ENCODE data around the gene C5orf34. TPM values are rescaled to one million over a fixed set of nuclear protein-coding genes. Genes with fewer than 3 reads are reported as not detected.
"Not testable (repeated sequence)": the region's sequence is repeated elsewhere in the genome, so short reads cannot be mapped to it uniquely, and the experiment has no call there.

The C5orf34 gene
- total RNA-seq, 4 donors from 2014 or later: 0.16 to 0.27 (median 0.20) TPM; not detected in 1

- in situ Hi-C loops (cut with MboI; ENCODE audit: low sequenced_read_pairs in 4 of 4): no loop called here
- Histone ChIP-seq H3K27ac (no peak overlapping the region), H3K4me1 (no peaks in the 10 kb centered on the region), H3K36me3 (peaks cover 0 to 8% of the 10 kb centered on the region in 2 donors), H3K27me3 (no peaks in the 10 kb centered on the region), H3K9me3 (no peaks in the 10 kb centered on the region), H3K4me3 (no peak overlapping the region)
- TF ChIP-seq POLR2A (IDR thresholded peaks at IDR 0.05): no peak
- TF ChIP-seq CTCF (IDR thresholded peaks at IDR 0.05 in 4 of 5, conservative IDR thresholded peaks at IDR 0.05 in 1 of 5): no peak
- ATAC-seq (no peak), DNase-seq (no peak)
- intact Hi-C loops (cut with DNase I; ENCODE audit: low total_unique reads): no loop called here
These were observed 58.4 kb downstream of the C5orf34 start for GRCh38 chr5:43456556-43456955.

- in situ Hi-C loops (cut with MboI; ENCODE audit: low sequenced_read_pairs in 4 of 4); H3K4me1 ChIP-seq; H3K27ac ChIP-seq; DNase-seq; H3K27me3 ChIP-seq; ATAC-seq; H3K4me3 ChIP-seq; intact Hi-C loops (cut with DNase I; ENCODE audit: low total_unique reads); H3K9me3 ChIP-seq: not testable (repeated sequence)
- H3K36me3 ChIP-seq: peaks cover 0 to 15% of the 10 kb centered on the region in 2 donors
These were observed 73.4 kb downstream of the C5orf34 start for GRCh38 chr5:43441575-43441974.

GRCh38 chr5:43437062-43437660 is 77.8 kb downstream of the C5orf34 start:
- Histone ChIP-seq H3K27me3 (no peaks in the 10 kb centered on the region), H3K4me3 (no peak overlapping the region), H3K4me1 (peaks cover 4% of the 10 kb centered on the region in 2 donors), H3K27ac (no peak overlapping the region), H3K9me3 (no peaks in the 10 kb centered on the region), H3K36me3 (no peaks in the 10 kb centered on the region)
- TF ChIP-seq POLR2A (IDR thresholded peaks at IDR 0.05): no peak
- TF ChIP-seq CTCF (IDR thresholded peaks at IDR 0.05 in 4 of 5, conservative IDR thresholded peaks at IDR 0.05 in 1 of 5): no peak
- in situ Hi-C loops (cut with MboI; ENCODE audit: low sequenced_read_pairs in 4 of 4): no loop called here
- no peak for DNase-seq
- ATAC-seq: no peak
- intact Hi-C loops (cut with DNase I; ENCODE audit: low total_unique reads): no loop called here

Other genes starting within 250 kb of the C5orf34 start
- 10 to 100 TPM in 1 of 4 donors, 1 to 10 TPM in 3; 6.1 to 15.0 (median 8.2) TPM for gene HMGCS1, start 201.7 kb downstream of the C5orf34 start, total RNA-seq
- gene CCL28, start 102.8 kb downstream of the C5orf34 start, total RNA-seq: under 1 TPM in 3 of 4 donors, not detected in 1; 0.16 to 0.25 (median 0.19) TPM
- gene TMEM267, start 31.3 kb downstream of the C5orf34 start, total RNA-seq: 1 to 10 TPM; 3.8 to 7.3 (median 4.7) TPM
- gene PAIP1, start 41.9 kb upstream of the C5orf34 start, total RNA-seq: 100 to 1,000 TPM; 123 to 184 (median 161) TPM
- gene NNT, start 88.0 kb upstream of the C5orf34 start, total RNA-seq: 100 to 1,000 TPM in 3 of 4 donors, 10 to 100 TPM in 1; 90.3 to 149 (median 127) TPM